Glutamatergic neuron (in vitro differentiated cells): ENCODE results near the gene CELF2. TPM values are rescaled to one million over a fixed set of nuclear protein-coding genes. Genes with fewer than 3 reads are reported as not detected.

ENCODE experiments used
- DNase-seq: peaks from one replicate; pipeline ENCODE4 v3.0.0; 2022
- H3K27ac Mint-ChIP-seq: one replicate; pipeline ENCODE4 v1.8.0; 2020; ENCODE audit warnings: mild to moderate bottlenecking, mixed read lengths, inconsistent platforms; ENCODE audit not compliant: unreplicated experiment
- H3K27me3 Mint-ChIP-seq: one replicate; pipeline ENCODE4 v1.8.0; 2020; ENCODE audit warnings: mild to moderate bottlenecking, moderate library complexity, mixed read lengths, inconsistent platforms; ENCODE audit not compliant: unreplicated experiment
- H3K36me3 Mint-ChIP-seq: one replicate; pipeline ENCODE4 v1.8.0; 2020; ENCODE audit warnings: mild to moderate bottlenecking, mixed read lengths, inconsistent platforms; ENCODE audit not compliant: unreplicated experiment
- H3K4me1 Mint-ChIP-seq: one replicate; pipeline ENCODE4 v1.8.0; 2020; ENCODE audit warnings: mild to moderate bottlenecking, low read depth, mixed read lengths, inconsistent platforms; ENCODE audit not compliant: unreplicated experiment
- H3K4me3 Mint-ChIP-seq: one replicate; pipeline ENCODE4 v1.8.0; 2020; ENCODE audit warnings: mild to moderate bottlenecking, mixed read lengths, inconsistent platforms; ENCODE audit not compliant: unreplicated experiment
- H3K9me3 Mint-ChIP-seq: one replicate; pipeline ENCODE4 v1.8.0; 2020; ENCODE audit warnings: mild to moderate bottlenecking, moderate library complexity, mixed read lengths, inconsistent platforms; ENCODE audit not compliant: unreplicated experiment
- total RNA-seq: library from RNA; stranded (reverse); fragmentation: NEBNext Ultra II Directional; extraction: Animal tissue kit (Norgen Biotek cat#: 25700); gene quantifications from one replicate; pipeline ENCODE4 v1.2.1, GENCODE V29; 2021; ENCODE audit not compliant: unreplicated experiment
- TF ChIP-seq, protein P1 (sequence below): fragments of 200-600 bp; sonication (generic); IDR thresholded peaks from one replicate; pipeline ENCODE4 v1.5.0; 2021; ENCODE audit not compliant: partially characterized antibody, unreplicated experiment

The CELF2 gene
- total RNA-seq, 1 donor from 2014 or later, result 47.4 TPM

DNA sequence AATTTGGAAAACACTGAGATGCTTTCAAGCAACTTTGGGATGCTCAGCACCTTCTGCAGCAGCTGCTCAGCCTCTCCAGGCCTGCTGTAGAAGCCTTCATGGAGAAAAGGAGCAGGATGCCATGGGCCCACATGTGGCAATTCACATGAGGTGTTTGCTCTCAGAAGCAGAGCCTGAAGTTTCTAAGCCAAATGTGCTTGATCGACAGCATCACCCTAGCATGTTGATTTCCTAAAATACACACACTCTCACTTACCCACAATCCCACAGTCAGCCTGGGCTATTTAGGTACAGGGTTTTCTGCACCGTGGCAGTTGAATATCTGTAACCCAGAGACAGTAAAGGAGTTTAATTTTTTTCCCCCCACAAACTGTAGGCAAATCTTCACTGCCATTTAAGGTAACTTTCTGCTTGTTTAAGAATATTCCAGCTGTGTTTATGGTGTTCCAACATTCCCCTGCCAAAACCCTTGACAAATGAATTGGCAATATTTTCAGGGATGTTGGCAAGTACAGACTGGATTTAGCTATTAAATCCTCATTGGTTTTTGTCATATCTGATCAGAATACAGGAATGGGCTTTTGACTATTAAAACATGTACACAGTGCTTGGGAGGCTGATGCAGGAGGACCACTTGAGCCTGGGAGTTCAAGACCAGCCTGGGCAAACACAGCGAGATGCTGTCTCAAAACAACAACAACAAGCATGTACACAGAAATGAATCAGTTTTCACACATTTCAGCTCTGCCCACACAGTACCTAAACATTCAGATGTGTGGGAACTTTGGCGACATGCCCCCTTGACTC, 244.2 kb downstream of the CELF2 start:
- H3K9me3 Mint-ChIP-seq, result no peaks in the 10 kb centered on the region
- TF ChIP-seq, protein P1, sequence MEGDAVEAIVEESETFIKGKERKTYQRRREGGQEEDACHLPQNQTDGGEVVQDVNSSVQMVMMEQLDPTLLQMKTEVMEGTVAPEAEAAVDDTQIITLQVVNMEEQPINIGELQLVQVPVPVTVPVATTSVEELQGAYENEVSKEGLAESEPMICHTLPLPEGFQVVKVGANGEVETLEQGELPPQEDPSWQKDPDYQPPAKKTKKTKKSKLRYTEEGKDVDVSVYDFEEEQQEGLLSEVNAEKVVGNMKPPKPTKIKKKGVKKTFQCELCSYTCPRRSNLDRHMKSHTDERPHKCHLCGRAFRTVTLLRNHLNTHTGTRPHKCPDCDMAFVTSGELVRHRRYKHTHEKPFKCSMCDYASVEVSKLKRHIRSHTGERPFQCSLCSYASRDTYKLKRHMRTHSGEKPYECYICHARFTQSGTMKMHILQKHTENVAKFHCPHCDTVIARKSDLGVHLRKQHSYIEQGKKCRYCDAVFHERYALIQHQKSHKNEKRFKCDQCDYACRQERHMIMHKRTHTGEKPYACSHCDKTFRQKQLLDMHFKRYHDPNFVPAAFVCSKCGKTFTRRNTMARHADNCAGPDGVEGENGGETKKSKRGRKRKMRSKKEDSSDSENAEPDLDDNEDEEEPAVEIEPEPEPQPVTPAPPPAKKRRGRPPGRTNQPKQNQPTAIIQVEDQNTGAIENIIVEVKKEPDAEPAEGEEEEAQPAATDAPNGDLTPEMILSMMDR, result no peak
- no peaks in the 10 kb centered on the region for H3K36me3 Mint-ChIP-seq
- no peak overlapping the region for H3K4me3 Mint-ChIP-seq
- DNase-seq, result no peak
- H3K27ac Mint-ChIP-seq, result no peak overlapping the region
- H3K4me1 Mint-ChIP-seq, result peaks cover 44% of the 10 kb centered on the region
- H3K27me3 Mint-ChIP-seq, result no peaks in the 10 kb centered on the region

DNA sequence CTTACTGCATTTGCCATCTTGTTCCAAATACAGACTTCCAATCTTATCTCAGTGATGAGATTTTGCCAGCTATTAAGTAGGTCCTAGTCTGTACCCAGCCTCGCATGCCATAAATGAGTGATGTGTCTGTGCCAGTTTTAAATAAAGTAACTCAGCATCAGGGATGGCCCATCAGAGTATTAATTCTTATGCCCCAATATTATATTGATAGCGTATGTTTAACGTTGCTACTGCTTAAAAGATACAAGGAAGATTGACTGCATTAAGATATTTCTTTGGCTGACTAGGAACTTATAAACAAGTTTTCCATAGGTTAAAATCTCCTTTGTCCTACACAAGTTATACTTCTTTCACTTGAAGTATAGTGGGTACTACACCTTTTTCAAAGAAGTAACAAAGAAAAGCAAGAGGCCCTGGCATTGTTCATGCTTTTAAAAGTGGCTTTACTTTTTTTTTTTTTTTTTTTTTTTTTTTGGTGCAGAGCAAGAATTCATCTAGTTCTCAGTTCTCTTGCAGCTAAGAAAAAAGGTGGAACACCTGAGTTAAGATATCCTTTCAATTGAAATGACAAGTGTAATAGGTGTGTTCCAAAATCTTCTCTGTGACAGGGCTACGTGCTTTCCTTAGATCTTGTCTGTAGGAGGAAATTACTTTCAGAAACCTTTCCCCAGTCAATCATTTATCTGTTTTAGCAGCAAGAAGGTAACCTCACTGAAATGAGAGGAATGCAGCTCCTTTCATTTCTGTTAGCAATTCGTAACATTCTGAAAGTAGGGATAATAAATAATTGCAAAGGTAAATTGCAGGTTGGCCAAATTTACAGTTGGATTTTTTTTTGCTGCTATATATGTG, 245.0 kb downstream of the CELF2 start:
- no peak overlapping the region for H3K4me3 Mint-ChIP-seq
- no peaks in the 10 kb centered on the region for H3K9me3 Mint-ChIP-seq
- H3K27ac Mint-ChIP-seq, result no peak overlapping the region
- peaks cover 38% of the 10 kb centered on the region for H3K4me1 Mint-ChIP-seq
- no peaks in the 10 kb centered on the region for H3K27me3 Mint-ChIP-seq
- no peaks in the 10 kb centered on the region for H3K36me3 Mint-ChIP-seq
- TF ChIP-seq, protein P1, result no peak
- no peak for DNase-seq

GRCh38 chr10:11263767-11264166, 246.1 kb downstream of the CELF2 start:
- H3K27ac Mint-ChIP-seq, result no peak overlapping the region
- no peak overlapping the region for H3K4me3 Mint-ChIP-seq
- no peaks in the 10 kb centered on the region for H3K9me3 Mint-ChIP-seq
- TF ChIP-seq, protein P1, result no peak
- no peaks in the 10 kb centered on the region for H3K36me3 Mint-ChIP-seq
- H3K4me1 Mint-ChIP-seq, result peaks cover 36% of the 10 kb centered on the region
- H3K27me3 Mint-ChIP-seq, result no peaks in the 10 kb centered on the region
- DNase-seq, result no peak

DNA sequence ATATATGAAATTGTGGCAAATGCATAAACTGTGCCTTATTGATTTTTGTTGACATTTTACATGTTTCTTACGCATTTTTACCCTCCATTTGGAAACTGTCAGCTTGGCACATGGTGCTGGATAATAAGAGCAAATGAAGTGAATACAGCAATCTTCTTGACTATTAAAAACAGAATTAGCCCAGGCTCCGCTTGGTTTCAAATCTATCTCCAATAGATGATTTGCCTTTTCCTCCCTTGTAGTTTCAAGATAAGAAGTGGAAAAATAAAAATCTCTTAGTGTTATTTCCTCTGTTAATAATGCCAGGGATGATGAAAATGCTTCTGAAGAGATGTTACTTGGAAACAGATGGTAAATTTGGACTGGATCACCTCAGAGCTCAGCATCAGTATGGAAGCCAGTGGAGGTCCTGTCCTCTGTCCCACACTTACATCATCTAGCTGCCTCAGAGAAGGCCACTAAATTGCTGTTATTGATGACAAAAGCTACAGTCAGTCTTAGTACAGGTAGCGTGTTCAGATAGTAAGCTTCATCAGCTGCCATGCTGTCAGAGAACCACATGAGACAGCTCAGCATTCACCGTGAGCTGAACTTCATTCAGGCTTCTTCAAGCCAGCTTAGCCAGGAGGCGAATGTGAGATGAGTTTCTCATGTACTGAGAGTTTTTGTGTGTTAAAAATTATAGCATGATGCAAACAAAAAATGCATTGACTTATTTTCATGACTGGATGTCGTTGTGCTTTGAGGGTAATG, 246.8 kb downstream of the CELF2 start:
- Mint-ChIP-seq H3K4me3 (no peak overlapping the region), H3K9me3 (no peaks in the 10 kb centered on the region), H3K36me3 (no peaks in the 10 kb centered on the region), H3K27me3 (no peaks in the 10 kb centered on the region), H3K27ac (no peak overlapping the region), H3K4me1 (peaks cover 37% of the 10 kb centered on the region)
- no peak for DNase-seq
- TF ChIP-seq, protein P1, result no peak
